ENCODE measurements around the gene IL1B.
"Not testable (repeated sequence)": the region's sequence is repeated elsewhere in the genome, so short reads cannot be mapped to it uniquely, and the experiment has no call there.

The IL1B gene

DNA sequence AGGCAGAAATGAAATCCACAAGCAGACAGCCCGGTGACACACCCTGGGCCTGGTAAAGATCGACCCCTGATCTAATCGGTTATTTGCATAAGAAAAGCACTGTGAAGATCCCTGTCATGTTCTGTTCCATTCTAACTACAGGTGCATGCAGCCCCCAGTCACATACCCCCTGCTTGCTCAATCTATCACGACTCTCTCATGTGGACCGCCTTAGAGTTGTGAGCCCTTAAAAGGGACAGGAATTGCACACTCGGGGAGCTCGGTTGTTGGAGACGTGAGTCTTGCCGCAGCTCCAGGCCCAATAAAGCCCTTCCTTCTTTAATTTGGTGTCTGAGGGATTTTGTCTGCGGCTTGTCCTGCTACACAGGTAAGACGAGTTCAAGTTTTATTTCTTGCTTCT, 13.4 kb upstream of the IL1B start:
- no peak for DNase-seq

DNA sequence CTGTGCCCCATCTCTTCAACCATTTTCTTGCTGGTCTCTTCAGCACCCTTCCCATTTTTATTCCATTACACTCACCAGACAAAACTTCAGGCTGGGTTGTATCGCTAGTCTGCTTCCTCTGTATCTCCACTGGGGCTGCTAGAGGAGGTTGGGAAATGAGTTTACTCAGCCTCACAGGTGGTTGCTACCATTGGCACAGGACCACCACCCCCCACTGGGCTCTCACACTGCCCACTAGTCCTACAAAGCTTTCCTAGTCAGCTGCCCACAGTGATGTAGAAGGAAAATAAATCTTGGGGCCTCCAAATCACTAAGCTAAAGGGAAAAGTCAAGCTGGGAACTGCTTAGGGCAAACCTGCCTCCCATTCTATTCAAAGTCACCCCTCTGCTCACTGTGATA, 12.3 kb upstream of the IL1B start:
- no peak for DNase-seq

GRCh38 chr2:112846031-112846430, 9.5 kb upstream of the IL1B start:
- no peak for DNase-seq

DNA sequence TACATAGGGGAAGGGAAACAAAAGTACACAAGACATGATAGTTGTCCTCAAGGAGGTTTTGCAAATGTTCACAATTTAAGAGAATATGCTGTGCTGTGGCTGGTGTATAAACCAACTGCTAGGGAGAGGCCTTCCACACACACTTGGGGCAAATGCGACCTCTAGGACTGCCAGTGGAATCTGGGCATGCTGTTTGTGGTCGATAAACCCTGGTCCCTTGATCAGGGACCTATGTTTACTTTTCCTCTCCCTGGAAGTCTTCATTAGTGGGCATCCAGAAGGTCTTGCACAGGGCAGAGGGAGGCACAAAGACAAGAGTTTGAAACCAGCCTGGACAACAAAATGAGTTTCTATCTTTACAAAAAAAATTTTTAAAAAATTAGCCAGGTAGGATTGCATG, 7.3 kb upstream of the IL1B start:
- DNase-seq: no peak

DNA sequence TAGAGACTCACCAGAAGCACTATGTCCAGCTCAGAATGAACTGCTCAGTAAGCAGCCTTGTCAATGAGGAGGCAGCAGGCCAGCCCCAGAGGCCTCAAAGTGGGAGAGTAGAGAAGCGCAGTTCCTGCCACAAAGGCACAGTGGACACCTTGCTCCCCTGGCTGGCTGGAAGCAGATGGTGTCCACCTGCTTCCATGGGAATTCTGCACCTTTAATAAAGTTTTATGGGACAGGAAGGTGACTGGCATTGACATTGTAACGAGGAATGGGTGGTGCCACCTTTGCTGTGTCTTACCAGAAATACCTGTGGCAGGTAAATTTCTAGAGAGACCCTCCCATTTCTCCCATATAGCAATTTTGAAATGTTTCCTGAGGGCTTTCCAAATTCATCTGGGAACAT, 6.7 kb upstream of the IL1B start:
- no peak for DNase-seq

DNA sequence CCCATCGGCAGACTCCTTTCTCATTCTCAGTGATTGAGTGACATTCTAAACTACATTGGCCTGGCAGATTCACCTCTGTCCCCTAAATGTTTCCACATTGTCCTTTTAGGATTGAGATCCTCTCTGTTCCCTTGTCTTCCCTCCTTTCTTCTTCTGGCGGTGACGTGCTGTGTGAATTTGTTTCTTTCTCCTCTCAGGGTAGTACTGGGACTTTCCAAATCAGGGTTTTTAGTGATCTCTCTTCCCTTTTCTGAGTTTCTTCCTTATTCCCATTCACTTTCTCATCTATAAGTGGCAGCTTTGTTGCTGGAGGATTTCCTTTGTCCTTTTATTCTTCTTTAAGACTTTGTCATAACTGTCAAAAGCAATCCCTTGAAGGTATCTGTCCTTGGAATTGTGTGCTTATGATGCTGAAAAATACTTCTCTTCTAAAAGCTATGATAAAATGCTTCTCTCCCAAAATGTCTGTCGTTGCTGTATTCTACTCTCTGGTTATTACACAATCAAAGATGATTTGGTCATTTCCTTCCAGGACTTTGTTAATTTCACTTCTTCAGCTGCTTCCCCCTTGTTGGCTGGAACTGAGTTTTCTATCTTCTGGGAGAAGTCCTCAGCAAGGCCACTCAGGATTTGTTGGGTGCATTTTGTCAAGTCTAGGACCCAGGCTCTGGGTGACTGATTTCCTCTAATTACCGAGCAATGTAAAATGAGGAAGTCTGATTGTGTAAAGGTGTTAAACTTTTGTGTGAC, 4.9 kb upstream of the IL1B start:
- no peak for DNase-seq

DNA sequence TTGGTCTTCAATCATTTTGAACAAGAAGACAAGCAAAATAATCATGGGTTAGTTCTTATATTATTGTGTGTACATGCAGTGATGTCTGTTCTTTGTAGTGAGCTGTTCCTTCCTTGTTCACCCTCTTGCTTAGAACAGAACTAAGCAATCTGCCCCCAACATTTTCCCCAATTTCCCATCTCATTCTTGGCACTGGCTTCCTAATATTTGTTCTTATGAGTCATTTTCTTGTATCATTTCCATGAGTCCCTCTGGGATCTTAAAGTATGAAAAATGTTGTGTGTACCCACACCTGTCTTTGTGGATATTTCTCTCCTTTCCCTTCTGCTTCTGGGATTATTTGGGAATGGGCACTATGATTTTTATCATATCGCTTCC, 3.5 kb upstream of the IL1B start:
- DNase-seq: no peak

GRCh38 chr2:112839407-112840067, 3.0 kb upstream of the IL1B start:
- no peak for DNase-seq

DNA sequence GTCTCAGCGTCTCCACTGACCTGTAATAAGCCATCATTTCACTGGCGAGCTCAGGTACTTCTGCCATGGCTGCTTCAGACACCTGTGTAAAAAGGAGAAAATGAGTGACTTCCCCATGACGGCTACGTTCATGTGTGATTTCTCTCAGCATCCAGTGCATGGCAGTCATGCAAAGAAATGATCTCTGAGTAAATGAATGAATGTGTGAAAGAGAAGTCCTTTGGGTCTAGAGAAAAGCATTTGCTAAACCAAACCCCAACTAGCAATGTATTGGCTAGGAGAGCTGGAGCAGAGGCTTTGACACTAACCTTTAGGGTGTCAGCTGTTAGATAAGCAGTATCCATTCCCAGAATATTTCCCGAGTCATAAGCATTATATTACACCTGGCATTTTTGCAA, 417 bp downstream of the IL1B start:
- no peak for DNase-seq

- DNase-seq: no peak
Observed at GRCh38 chr2:112835536-112836162, 930 bp downstream of the IL1B start.

GRCh38 chr2:112835061-112835501, 1.5 kb downstream of the IL1B start:
- DNase-seq: no peak

GRCh38 chr2:112834396-112835037, 2.1 kb downstream of the IL1B start:
- DNase-seq: no peak

DNA sequence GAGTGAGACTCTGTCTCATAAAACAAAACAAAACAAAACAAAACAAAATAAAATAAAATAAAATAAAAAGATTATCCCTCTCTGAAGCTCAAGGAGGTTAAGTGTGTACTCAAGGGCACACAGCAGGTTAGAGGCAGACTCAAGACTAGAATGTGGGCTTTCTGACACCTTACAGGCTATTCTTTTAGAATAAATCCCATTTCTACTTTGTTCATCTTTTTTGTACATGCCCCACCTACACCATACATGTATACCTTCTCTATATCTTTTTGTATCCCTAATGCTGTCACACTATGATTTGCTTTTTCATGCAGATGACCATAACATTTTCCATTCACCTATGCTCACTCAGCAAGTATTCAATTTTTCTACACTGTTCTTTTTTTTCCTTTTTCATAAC, 2.6 kb downstream of the IL1B start:
- no peak for DNase-seq

- DNase-seq: not testable (repeated sequence)
Observed at GRCh38 chr2:112833639-112833931, 3.0 kb downstream of the IL1B start.

GRCh38 chr2:112832841-112833638, 3.5 kb downstream of the IL1B start:
- DNase-seq: no peak

GRCh38 chr2:112831946-112832840, 4.4 kb downstream of the IL1B start:
- DNase-seq: no peak

DNA sequence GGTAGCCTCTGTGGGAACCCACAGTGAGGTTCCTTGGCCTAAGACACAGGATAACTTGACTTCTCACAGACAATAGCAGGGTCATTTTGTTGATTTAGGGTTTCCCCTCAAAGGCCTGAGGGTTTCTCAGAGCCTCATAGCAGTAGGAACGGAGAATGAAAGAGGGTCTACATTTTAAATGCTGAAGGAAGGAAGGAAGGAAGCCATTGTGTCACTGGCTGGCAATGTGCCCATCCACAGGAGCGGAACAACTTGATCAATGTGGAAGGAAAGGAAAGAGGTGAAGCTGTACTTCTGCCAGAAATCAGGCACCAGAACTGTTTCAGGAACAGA, 5.1 kb downstream of the IL1B start:
- DNase-seq: no peak

- DNase-seq: no peak
Observed at GRCh38 chr2:112830682-112831512, 5.7 kb downstream of the IL1B start.

DNA sequence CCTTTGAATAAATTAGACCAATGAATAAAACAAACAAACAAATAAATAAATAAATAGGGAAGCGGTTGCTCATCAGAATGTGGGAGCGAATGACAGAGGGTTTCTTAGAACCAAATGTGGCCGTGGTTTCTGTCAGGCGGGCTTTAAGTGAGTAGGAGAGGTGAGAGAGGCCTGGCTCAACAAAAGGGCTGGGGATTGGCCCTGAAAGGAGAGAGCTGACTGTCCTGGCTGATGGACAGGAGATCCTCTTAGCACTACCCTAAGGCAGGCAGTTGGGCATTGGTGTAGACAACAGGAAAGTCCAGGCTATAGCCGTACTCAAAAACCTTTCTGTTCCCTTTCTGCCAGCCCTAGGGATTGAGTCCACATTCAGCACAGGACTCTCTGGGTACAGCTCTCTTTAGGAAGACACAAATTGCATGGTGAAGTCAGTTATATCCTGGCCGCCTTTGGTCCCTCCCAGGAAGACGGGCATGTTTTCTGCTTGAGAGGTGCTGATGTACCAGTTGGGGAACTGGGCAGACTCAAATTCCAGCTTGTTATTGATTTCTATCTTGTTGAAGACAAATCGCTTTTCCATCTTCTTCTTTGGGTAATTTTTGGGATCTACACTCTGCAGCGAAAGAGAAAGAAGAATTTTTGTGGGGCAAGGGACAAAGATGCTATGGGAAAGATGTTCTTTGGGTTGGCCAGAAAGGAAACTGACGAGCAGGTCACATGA, 6.5 kb downstream of the IL1B start:
- DNase-seq: no peak

DNA sequence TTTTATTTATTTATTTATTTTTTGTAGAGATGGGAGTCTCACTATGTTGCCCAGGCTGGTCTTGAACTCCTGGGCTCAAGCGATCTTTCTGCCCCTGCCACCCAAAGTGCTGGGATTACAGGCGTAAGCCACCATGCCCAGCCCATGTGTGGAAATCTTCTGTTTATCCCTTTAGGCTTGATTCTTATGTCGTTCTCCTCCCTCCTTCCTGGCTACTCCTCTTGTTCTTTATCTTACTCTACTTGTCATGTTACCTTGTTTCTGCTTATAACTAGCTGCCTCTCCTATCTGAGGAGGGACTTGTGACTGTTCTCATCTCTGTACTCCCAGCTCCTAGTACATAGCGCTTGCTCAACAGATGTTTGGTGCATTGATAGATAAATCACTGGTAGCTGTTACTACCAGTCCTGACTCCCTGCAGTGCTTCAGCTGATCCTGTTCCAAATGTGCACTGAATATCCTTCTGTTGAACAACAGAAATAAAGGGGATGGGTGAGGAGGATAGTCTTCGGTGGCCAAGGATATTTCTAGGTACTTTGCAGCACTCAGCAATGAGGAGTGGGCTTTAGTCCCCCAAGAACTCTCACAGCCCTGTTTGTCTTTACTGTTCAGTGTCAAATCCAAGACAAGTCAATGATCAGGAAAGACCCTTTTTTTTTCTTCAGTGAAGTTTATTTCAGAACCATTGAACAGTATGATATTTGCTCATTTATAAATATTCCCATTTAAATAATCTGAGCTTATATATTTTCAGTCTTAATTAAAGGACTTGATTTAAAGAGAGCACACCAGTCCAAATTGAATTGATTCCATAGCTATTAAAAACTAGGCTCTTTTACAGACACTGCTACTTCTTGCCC, 7.2 kb downstream of the IL1B start:
- no peak for DNase-seq
